AG08395 (cell line): ENCODE data around the gene FARP1.

Experiments used
- DNase-seq: peaks from one replicate; pipeline ENCODE4 v3.0.0; 2012; ENCODE audit warnings: mixed read lengths, low spot score

The FARP1 gene

DNA sequence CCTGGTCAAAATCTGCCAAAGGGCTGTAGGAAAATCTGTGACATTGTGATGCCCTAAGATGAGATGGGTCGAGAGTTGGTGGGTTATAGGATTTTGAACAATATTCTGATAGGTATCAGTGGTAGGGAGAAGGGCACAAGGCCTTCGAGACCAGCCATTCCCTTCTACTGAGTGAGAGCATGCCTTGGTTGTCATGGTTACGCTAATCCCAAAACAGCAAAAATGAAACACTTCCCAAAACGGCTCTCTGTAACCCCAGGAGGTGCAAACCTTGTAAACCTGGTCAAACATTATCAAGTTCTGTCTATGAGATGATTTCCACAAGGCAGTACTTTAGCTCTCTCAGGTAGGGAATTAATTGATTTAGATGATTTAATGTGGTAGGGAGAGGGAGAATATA, 192.8 kb downstream of the FARP1 start:
- DNase-seq, result no peak

DNA sequence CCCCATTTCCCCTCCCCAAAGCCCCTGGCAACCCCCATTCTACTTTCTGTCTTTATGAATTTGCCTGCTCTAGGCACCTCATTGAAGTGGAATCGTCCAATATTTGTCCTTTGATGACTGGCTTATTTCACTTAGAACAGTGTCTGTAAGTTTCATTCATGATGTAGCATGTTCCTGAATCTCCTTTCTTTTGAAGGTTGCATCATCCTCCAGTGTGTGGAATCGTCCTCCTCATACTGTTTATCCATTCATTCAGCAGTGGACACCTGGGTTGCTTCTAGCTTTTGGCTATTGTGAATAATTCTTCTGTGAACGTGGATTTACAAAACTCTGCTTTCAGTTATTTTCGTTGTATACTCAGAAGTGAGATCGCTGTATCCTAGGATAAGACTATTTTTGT, 195.4 kb downstream of the FARP1 start:
- DNase-seq, result no peak

DNA sequence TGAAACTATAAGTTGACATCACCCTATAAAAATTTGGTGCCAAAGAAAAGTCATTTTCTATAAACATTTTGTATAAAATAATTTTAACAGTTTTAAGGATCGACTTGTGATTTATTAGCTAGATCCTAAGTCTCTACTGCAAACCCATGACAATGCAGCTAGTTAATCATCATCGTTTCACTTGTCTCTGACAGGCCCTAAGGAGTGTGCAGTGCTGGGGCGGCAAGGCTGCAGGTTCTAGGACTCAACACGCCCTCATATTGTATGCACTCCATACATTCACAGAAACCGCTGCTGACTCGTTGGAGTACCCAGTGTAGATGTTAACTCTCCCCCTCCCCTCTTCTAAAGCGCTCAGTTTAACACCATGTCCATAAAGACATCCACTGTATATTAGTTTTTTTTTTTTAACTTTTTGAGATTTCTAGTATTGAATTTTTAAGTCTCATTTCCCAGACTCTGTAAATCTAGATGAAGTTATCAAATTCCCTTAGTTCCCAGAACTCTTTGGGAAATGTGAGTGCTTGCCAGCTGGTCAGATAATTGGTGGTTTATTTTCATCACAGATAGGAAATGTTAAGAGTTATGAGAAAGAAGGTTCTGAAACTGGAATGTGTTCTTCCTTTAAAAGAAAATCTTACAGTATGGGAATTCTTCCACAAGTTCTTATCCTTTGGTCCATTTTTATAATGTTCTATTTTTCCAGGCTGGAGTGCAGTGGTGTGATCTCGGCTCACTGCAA, 197.0 kb downstream of the FARP1 start:
- no peak for DNase-seq

DNA sequence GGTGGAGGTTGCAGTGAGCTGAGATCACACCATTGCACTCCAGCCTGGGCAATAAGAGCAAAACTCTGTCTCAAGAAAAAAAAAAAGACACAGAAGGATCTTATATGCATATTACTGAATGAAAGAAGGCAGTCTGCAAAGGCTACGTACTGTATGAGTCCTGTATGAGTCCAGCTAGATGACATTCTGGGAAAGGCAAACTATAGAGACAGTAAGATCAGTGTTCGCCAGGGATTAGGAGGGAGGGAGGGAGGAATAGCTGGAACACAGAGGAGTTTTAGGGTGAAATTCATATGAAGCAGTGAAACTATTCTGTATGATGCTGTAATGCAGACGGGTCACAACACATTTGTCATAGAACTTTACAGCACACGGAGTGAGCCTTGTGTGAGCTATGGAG, 200.1 kb downstream of the FARP1 start:
- DNase-seq, result no peak

DNA sequence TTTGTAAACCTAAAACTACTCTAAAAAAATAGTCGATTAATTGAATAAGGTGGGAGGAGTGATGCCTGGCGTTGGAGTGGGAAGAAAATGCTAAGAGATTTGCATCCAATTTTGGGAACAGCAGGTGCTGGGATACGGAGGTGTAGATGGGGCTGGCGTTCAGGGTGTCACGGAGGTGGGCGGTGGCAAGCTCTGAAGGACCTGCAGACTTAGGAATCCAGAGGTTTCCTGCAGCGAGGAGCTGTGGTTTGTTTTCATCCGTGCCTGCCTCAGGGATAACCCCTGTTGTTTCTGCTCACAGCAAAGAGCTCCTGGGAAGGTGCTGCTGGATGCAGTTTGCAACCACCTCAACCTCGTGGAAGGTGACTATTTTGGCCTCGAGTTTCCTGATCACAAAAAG, 200.6 kb downstream of the FARP1 start:
- no peak for DNase-seq

DNA sequence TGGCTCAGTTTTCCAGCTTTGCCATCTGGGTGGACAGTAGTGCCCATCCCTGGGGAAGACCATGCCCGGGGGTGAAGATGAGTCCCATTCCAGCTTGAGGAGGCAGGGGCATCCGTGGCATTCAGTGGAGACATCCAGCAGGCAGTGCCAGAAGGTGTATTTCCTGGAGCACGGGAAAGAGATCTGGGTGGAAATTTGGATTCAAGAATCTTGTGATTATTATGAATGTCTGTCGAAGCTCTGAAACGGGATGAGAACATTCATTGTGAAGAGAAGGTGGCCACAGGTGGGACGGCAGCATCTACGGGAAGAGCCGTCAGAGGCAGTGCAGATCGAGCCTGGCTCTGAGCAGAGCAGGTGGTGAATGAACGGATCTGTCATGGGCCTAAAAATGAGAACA, 201.5 kb downstream of the FARP1 start:
- no peak for DNase-seq

DNA sequence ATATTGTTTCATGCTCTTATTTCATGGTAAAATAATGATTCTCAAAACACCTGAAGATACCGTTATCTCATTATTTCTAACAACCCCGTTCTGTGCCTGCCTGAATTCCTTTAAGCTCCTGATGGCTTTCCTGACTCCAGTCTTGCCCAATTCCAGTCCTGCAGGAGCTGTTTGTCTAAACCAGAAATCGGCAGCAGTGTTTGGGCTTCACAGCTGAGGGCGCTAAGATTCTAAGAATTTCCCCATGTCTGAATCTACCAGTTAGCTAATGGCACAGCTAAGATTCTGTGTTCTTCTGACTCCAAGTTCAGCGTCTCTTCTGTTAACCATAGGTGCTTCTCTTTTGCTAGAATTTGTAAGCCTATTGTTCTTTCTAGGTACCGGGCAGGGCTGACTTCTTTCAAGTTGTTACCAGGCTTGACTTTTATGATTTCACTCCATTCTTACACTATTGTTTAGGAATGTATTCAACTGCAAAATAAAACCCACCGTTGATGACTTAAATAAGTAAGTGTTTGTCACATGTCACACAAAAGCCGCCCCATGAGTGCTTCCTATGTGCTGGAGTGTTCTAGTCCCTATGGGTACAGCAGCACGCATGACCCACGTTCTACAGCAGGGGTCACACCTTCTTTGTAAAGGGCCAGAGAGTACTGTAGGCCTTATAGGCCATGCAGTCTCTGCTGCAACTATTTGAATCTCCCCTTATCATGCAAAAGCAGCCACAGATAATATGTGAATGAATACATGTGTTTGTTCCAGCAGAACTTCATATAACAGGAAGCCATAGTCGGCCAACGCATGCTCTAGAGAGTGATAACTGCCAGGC, 202.4 kb downstream of the FARP1 start:
- no peak for DNase-seq

DNA sequence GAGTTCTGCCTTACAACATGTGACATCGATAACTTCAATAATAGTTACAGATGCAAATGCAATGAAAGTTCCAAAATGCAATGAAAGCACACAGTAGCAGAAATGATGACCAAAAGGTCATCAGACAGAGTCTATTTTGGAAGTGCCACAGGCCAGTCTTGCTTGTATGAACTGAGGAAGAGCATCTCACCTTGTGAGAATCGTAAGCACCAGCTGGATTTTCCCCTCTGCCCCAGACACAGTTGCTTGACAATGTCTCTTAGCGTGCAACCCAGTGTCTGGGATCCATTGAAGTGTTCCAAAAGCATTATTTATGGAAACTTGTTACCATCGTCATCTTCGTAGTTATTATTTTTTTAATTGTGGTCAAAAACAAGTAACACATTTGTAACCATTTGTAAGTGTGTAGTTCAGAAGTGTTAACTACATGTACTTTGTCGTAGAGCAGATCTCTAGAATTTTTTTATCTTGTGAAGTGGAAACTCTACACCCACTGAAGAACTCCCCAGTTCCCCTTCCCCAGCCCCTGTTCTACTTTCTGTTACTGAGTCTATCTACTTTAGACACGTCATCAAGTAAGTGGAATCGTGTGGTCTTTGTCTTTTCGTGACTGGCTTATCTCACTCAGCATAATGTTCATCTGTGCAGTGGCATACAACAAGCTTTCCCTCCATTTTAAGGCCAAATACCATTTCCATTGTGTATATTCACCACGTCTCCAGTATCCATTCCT, 204.2 kb downstream of the FARP1 start:
- DNase-seq, result no peak

DNA sequence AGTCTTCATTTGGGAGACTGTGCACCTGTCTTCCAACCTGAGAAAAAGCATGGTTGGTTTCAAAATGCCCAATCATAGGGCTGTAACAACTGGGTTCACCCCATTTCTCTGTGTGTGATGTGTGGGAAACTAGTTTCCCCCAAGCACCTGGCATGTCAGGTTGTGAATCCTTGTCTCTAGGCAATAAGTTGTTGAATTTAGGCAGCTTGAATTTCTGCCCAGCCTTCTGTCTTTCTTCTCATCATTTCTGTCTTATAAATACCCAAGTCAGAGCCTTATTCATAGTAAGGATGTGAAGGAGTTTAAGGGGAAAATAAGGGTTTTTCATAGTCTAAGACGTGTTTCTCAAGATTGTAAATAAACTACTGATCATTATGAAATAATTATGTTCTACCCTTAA, 204.9 kb downstream of the FARP1 start:
- no peak for DNase-seq

DNA sequence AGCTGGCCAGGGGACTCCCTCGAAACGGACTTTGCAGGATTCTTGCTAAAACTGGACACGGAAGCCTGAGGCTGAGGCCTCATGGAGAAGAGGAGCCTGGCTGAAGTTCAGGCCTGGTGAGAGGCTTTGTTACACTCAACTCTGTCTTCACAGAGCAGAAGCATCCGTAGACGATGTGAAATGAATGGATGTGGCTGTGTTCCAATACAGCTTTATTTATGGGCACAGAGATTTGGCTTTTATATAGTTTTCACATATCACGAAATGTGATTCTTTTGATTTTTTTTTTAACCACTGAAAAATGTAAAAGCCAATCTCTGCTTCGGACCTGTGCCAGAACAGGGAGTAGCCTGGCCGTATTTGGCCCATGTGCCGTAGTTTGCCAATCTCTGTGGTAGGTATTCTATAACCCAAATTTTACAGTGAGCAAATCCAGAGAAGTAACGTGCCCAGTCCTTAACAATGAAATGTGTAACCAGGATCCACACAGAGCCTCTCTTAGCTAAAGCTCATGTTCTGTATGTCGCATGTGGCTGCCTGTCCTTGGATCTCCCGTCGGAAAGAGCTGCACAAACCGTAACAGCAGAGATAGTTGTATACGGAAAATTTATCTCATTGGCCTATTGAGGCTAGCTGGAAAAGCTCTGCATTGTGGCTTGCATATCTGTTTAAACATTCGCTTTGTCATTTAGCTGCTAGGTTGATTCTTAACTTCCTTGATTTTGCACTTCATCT, 205.7 kb downstream of the FARP1 start:
- DNase-seq, result no peak

DNA sequence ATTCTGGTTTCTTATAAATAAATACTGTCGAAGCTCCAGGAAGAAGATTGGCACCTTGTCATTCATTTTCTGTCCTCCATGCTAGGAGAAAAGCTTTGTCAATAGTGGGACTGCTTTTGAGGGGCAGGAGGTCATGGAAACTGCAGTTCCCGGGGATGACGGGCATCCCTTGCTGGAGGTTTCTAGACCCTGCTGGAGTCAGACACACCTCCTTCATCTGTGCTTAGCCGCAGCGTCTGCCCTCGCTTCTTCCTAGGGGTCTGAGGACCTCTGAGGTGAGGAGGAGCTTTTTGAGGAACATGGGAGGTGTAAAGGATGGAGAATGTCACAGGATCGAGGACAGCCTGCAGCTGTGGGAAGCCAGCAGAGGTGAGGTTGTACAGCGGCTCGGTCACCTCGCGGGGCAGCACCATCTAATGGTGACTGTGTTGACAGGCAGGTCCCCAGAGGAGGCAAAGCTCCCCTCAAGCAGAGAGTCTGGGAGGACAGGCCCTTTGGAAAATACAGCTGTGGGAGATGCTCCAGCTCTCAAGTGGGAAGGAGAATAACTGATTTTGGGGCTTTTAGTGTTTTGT, 206.9 kb downstream of the FARP1 start:
- no peak for DNase-seq

DNA sequence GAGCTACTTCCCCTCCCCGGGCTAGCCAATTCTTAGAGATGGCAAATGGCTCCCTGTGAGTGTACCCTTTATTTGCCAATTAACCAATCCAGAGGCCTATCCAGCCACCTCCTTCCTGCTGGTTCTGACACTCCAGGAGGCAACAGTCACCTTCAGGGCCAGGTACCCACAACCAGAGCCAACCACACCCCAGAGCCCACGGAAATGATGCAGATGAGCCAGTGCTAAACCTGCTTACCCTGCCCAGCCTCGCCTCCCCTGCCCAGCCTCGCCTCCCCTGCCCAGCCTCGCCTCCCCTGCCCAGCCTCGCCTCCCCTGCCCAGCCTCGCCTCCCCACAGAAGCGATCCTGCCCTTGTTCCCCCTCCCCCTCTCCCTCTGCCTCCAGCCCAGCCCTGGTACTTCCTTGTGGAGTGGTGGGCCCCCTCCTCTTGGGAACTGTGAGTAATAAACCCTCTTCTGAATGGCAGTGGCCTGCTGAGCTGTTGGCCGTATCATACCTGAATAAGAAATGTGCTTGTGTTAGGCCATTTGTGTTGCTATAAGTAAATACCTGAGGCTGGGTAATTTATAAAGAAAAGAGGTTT, 207.9 kb downstream of the FARP1 start:
- no peak for DNase-seq

DNA sequence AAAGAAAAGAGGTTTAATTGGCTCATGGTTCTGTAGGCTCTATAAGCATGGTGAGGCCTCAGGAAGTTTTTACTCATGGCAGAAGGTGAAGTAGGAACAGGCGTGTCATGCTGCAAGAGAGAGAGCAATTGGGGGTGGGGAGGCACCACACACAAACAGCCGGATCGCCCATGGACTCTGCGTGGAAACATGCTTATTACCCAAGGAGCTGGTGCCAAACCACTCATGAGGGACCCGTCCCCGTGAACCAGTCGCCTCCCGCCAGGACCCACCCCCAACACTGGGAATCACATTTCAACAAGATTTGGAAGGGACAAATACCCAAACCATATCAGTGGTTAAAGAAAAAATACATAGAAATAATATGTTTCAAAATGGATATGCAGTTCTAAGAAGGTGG, 208.7 kb downstream of the FARP1 start:
- DNase-seq, result no peak

DNA sequence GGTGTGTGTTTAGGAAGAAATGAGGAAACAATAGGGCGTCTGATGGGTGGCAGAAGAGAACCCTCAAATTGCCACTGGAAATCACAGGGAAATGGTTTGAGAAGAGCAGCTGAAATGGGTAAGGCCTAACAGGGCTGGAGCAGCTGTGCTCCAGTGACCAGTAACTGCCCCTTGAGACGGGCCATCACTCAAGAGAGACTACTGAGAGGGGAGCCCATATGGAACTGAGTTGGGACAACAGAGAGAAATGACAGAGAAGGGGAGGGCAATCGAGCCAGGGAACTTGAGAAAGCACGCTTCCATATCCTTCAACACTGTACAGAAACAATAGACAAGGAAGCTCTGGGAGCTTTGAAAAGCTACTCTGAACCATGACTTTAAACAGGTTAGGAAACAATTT, 209.3 kb downstream of the FARP1 start:
- DNase-seq, result no peak

DNA sequence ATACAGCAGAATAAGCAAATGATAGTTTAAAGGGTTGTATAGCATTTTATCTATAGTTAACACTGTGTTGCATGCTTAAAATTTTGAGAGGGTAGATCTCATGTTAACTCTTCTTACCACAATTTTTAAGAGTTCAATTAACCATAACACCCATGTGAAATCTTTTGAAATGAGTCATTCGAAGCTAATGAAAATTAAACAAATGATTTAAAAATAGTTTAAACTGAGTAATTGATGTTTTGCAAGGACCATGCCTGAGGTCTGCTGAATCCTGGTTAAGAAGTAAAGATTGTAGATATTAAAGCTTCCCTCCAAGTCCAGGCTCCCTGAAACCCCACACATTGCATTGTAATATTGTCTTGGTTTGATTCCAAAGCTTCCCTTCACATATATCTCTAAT, 210.9 kb downstream of the FARP1 start:
- no peak for DNase-seq

DNA sequence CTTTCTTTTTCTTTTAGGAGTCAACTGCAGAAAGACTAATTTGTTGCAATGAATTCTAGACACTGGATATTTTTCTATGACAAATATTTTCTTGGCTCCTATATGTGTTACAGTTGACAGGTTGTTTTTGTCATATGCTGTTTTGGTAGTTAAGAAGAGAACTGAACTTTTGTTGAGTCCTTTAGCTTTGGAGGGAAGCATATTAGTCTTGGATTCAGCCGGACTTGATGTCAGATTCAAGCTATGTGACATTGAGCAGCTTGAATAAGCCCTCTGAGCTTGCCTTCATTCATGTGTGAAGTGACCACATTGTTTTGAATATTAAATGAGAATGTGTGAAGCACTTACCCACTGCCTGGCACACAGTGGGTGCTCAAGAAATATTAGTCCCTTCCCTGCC, 216.0 kb downstream of the FARP1 start:
- no peak for DNase-seq

DNA sequence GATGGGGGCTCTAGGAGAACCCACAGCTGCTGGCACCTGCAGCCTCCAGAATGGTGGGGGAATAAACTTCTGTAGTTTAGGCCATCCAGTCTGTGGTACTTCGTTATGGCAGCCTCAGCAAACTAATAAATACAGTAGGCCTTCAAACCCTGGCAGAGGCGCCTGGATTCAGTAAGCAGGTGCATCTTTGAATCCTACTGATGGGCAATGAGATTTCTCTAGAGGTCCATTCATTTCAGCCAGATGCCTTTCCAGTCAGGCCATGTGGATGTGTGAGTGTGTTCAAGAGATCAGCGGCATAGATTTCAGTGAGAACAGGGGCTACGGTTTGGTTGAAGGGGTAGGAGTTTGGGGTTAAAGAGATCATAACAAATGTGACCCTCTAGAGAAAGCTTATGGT, 217.7 kb downstream of the FARP1 start:
- no peak for DNase-seq

DNA sequence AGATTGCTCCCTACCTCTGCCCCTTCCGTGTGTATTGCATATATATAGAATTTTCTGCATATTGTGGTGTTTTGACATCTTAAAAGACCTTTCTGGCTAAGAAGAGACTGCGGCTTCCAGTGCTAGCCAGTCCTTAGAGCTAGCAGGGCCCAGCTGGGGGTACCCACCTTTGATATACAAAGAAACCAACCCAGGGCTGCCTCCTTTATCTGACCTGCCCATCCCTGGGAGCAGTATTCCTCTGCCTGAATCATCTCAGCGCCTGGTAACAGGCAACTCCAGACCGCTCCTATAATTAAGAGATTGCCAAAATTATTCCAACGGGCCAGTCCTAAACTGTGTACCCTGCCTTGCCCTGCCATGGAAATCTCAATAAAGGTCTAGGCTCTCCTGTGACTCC, 220.4 kb downstream of the FARP1 start:
- DNase-seq, result no peak

DNA sequence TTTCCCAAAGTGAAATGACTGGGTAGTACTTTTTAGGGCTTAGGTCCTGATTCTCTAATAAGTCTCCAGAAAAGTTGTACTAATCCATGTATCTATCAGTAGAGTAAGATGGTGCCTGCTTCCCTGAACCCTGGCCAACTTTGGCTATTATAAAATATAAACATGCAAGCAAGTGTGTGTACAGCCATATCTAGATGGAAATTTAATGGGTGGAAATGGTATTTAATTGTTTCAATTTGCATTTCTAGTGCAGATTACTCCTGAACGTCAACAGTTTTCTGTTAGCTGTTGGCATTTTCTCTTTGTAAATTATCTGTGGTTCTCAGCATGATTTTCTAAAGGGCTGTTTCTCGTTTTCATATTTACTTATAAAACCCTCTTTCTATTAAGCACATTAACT, 221.3 kb downstream of the FARP1 start:
- DNase-seq, result no peak

DNA sequence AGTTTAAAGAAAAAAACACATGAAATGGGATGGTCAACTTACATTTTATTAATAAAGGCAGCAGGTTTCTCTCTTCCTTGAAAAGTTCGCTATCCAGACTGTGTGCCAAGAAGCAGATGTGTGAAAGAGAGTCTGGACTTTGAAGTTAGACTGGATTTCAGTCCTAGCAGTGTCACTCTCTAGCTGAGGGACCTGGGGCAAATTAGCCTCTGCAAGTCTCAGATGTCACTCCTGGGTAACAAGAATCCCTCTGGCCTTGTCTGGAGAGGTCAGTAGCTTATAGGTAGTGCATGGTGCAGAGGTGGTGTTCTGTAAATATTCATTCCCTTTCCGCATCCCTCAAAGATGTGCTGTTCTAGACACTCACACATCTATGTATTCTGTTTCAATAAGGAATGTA, 221.8 kb downstream of the FARP1 start:
- DNase-seq, result no peak

DNA sequence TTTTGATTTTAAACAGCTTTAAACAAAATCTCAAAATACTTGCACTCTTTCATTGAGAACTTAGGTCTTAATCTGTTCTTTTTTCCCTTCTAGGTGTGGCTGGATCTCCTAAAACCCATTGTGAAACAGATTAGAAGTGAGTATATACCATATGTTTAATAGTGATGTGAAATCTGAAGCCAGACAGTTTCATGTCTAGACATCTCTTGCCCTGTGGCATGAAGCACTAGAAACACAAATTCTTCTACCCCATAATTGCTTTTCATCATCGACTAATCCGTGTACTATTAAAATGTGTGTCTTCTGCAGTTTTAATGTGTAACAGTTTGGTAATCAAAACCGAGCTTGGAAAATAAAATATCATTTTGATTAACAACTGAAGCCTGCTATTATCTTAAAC, 222.4 kb downstream of the FARP1 start:
- no peak for DNase-seq

DNA sequence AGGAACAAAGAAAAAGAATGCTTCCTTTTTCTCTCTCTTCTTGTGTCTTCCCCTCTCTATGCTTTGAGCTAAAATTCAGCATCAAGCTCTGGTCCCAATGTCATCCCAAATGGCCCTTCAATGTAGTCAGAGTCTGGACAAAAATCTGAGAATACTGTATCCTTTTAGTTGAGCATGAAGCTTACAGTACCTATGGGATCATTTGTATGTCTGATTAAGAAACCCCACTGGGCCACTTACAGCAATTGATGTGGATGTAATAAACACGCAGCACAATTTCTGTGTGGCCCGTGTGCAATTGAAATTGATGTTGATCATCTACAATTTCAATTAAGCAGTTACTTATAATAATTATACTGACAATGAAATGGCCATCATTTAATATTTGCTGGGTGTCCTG, 223.1 kb downstream of the FARP1 start:
- no peak for DNase-seq
